CD14-positive monocyte (primary cell): ENCODE data around the gene GCGR. TPM values are rescaled to one million over a fixed set of nuclear protein-coding genes. Genes with fewer than 3 reads are reported as not detected.
A peak's percentile ranks its signal among the peaks of the same experiment; 100 is the strongest.

Experiments used
- DNase-seq, 3 donors: peaks; one replicate each; pipeline ENCODE4 v3.0.0-alpha.2; 2011 to 2022
- H2AFZ ChIP-seq: 2 replicates; pipeline ENCODE4 v1.6.0; 2012; ENCODE audit warnings: mild to moderate bottlenecking, low read depth, low read length, inconsistent platforms; ENCODE audit not compliant: insufficient read depth, poor library complexity, severe bottlenecking
- H3K27ac ChIP-seq, 2 donors: 1 replicate in 1 of 2; 2 replicates in 1 of 2; pipeline ENCODE4 v1.5.1; 2012 to 2013; ENCODE audit warnings: low read length in 2 of 2, control low read depth in 1 of 2, inconsistent platforms in 1 of 2, low read depth in 1 of 2, mild to moderate bottlenecking in 1 of 2
- H3K27me3 ChIP-seq, 2 donors: one replicate each; pipeline versions ENCODE4 v1.6.0 to v1.6.1; 2011 to 2013; ENCODE audit warnings: low read length in 2 of 2; ENCODE audit not compliant: control insufficient read depth in 2 of 2, insufficient read depth in 2 of 2
- H3K36me3 ChIP-seq, 2 donors: replicated peaks in 1 of 2; 1 replicate in 1 of 2; 2 replicates in 1 of 2; pipeline versions ENCODE4 v1.5.1 to v1.6.1; 2012 to 2013; ENCODE audit warnings: low read length in 2 of 2, control low read depth in 1 of 2, inconsistent platforms in 1 of 2, mild to moderate bottlenecking in 1 of 2; ENCODE audit not compliant: insufficient read depth in 2 of 2, control insufficient read depth in 1 of 2
- H3K4me1 ChIP-seq, 2 donors: 1 replicate in 1 of 2; 2 replicates in 1 of 2; pipeline versions ENCODE4 v1.5.1 to v1.6.1; 2012 to 2013; ENCODE audit warnings: low read length in 2 of 2, control low read depth in 1 of 2, inconsistent platforms in 1 of 2, mild to moderate bottlenecking in 1 of 2, moderate library complexity in 1 of 2; ENCODE audit not compliant: insufficient read depth in 2 of 2, control insufficient read depth in 1 of 2
- H3K4me2 ChIP-seq: replicated peaks from 2 replicates; pipeline ENCODE3; 2012; ENCODE audit warnings: low read length, moderate library complexity, mild to moderate bottlenecking; ENCODE audit not compliant: poor library complexity, severe bottlenecking; ENCODE audit errors: extremely low read depth
- H3K4me3 ChIP-seq, 3 experiments: fragments of 200-600 bp in 1 of 3; sonication (generic) in 1 of 3; replicated peaks in 1 of 3; 1 replicate in 2 of 3; 2 replicates in 1 of 3; pipeline ENCODE4 v1.5.1; 2011 to 2013; ENCODE audit warnings: low read length in 3 of 3, mild to moderate bottlenecking in 3 of 3, control low read depth in 2 of 3, low read depth in 2 of 3, inconsistent platforms in 1 of 3, moderate library complexity in 1 of 3
- H3K79me2 ChIP-seq: 2 replicates; pipeline ENCODE4 v1.6.0; 2012; ENCODE audit warnings: mild to moderate bottlenecking, control low read depth, inconsistent platforms, low read length, moderate library complexity; ENCODE audit not compliant: insufficient read depth
- H3K9ac ChIP-seq: 2 replicates; pipeline ENCODE4 v1.6.0; 2017; ENCODE audit warnings: low read length, mild to moderate bottlenecking; ENCODE audit not compliant: insufficient read depth, poor library complexity, severe bottlenecking
- H3K9me3 ChIP-seq, 2 donors: replicated peaks in 1 of 2; 1 replicate in 1 of 2; 2 replicates in 1 of 2; pipeline versions ENCODE4 v1.5.1 to v1.6.1; 2012 to 2013; ENCODE audit warnings: low read length in 2 of 2, control low read depth in 1 of 2; ENCODE audit not compliant: control insufficient read depth in 1 of 2, insufficient read depth in 1 of 2
- H4K20me1 ChIP-seq: 2 replicates; pipeline ENCODE4 v1.6.0; 2012; ENCODE audit warnings: mild to moderate bottlenecking, low read length, control low read depth, moderate library complexity; ENCODE audit not compliant: insufficient read depth
- H3K27ac Mint-ChIP-seq, 7 donors: one replicate each; pipeline ENCODE4 v1.8.0; 2020; ENCODE audit warnings: mild to moderate bottlenecking in 7 of 7, mixed read lengths in 7 of 7, moderate library complexity in 6 of 7, inconsistent platforms in 2 of 7
- H3K27me3 Mint-ChIP-seq, 3 donors: one replicate each; pipeline ENCODE4 v1.8.0; 2021 to 2022; ENCODE audit warnings: low read depth in 3 of 3, mild to moderate bottlenecking in 3 of 3, mixed read lengths in 3 of 3, moderate library complexity in 3 of 3, inconsistent platforms in 1 of 3
- H3K36me3 Mint-ChIP-seq, 2 donors: one replicate each; pipeline ENCODE4 v1.8.0; 2020; ENCODE audit warnings: mixed read lengths in 2 of 2, inconsistent platforms in 1 of 2, mild to moderate bottlenecking in 1 of 2
- H3K4me1 Mint-ChIP-seq: one replicate; pipeline ENCODE4 v1.8.0; 2020; ENCODE audit warnings: mild to moderate bottlenecking, mixed read lengths
- H3K4me3 Mint-ChIP-seq, 2 donors: one replicate each; pipeline ENCODE4 v1.8.0; 2020; ENCODE audit warnings: mild to moderate bottlenecking in 2 of 2, mixed read lengths in 2 of 2, moderate library complexity in 1 of 2
- H3K9me3 Mint-ChIP-seq, 7 donors: one replicate each; pipeline ENCODE4 v1.8.0; 2020 to 2022; ENCODE audit warnings: mixed read lengths in 7 of 7, mild to moderate bottlenecking in 6 of 7, moderate library complexity in 6 of 7, inconsistent platforms in 2 of 7
- CTCF ChIP-seq: fragments of 200-600 bp; IDR thresholded peaks from one replicate; pipeline ENCODE4 v1.8.0; 2022; ENCODE audit warnings: antibody characterized with exemption, mild to moderate bottlenecking
- WGBS: methylation state at CpG from one replicate; pipeline ENCODE4 v1.1.5; 2013; ENCODE audit warnings: missing lambda C conversion rate; ENCODE audit not compliant: insufficient coverage; 5-methylcytosine and 5-hydroxymethylcytosine counted together
- intact Hi-C, 2 donors: fragments of 100-400 bp; cut with micrococcal nuclease; formaldehyde crosslinking; loops; one replicate each; pipeline versions ENCODE4 v1.15.0 to v1.15.1; 2023
- polyA plus RNA-seq, 3 donors: library from polyadenylated mRNA; depleted of rRNA in 1 of 3; unstranded in 2 of 3; stranded (reverse) in 1 of 3; fragments of 300-500 nt in 2 of 3; fragments of >200 nt in 1 of 3; fragmentation: Illumina TruSeq in 2 of 3; gene quantifications; 1 replicate in 2 of 3; 2 replicates in 1 of 3; pipeline ENCODE4 v1.2.3, GENCODE V29; 2012 to 2021

Gene GCGR
- polyA plus RNA-seq, 3 donors, result not detected

DNA sequence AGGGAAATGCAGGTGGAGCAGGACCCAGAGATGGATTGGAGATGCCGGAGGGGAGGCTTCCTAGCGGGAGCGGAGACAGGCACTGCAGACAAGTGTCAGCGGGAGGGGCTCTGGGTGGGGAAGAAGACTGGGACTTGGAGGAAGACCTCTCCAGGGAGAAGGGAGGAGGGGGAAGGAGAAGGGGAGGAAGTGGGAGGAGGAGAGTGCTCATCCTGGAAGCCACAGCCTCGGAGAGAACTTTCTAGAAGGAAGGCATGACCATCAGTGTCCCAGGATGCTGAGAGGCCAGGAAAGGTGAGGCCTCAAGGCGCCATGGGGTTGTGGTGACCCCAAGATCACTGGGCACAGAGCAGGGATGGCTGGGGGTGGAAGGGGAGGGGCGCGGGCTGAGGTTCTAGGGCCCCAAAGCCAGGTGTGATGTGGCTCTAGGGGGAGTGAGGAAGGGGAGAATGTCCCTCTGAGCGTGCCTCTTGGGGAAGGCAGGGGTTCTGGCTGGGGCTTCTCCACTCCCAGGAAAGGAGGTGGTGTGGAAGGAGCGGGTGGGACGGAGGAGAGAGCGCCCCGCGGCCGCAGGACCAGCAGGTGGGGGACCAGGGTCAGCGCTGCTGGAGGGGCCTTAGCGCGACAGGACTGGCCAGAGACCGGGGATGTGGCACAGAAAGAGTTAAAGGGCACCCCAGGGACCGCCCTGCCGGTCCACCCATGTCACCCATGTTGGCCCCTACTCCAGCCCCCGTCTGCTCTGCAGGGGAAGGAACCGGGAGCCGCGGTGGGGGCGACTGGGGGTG, 900 bp upstream of the GCGR start:
- no peaks in the 10 kb centered on the region for H3K36me3 Mint-ChIP-seq
- no peak overlapping the region for H3K27ac ChIP-seq
- H4K20me1 ChIP-seq, result no peaks in the 10 kb centered on the region
- H3K9ac ChIP-seq, result no peak overlapping the region
- no peak overlapping the region for H2AFZ ChIP-seq
- H3K79me2 ChIP-seq, result no peaks in the 10 kb centered on the region
- H3K4me3 Mint-ChIP-seq, result peak overlapping the region in 1 of 2 donors; percentile 75
- no peak for TF ChIP-seq CTCF
- no peak overlapping the region for H3K4me2 ChIP-seq
- peaks cover 53 to 85% (median 73%) of the 10 kb centered on the region in 3 donors for H3K27me3 Mint-ChIP-seq
- no peak for DNase-seq
- H3K4me3 ChIP-seq, result no peak overlapping the region
- H3K27me3 ChIP-seq, result peaks cover 15 to 73% of the 10 kb centered on the region in 2 donors
- 36% methylated on average over 18 of the region's 26 CpGs for WGBS
- peak overlapping the region in 1 of 7 donors; percentile 77 for H3K27ac Mint-ChIP-seq
- no peaks in the 10 kb centered on the region for H3K4me1 ChIP-seq
- H3K36me3 ChIP-seq, result no peaks in the 10 kb centered on the region
- peaks cover 0 to 24% (median 10%) of the 10 kb centered on the region in 7 donors for H3K9me3 Mint-ChIP-seq
- no peaks in the 10 kb centered on the region for H3K4me1 Mint-ChIP-seq
- peaks cover 4 to 11% of the 10 kb centered on the region in 2 donors for H3K9me3 ChIP-seq
- intact Hi-C loops, result no loop called here

DNA sequence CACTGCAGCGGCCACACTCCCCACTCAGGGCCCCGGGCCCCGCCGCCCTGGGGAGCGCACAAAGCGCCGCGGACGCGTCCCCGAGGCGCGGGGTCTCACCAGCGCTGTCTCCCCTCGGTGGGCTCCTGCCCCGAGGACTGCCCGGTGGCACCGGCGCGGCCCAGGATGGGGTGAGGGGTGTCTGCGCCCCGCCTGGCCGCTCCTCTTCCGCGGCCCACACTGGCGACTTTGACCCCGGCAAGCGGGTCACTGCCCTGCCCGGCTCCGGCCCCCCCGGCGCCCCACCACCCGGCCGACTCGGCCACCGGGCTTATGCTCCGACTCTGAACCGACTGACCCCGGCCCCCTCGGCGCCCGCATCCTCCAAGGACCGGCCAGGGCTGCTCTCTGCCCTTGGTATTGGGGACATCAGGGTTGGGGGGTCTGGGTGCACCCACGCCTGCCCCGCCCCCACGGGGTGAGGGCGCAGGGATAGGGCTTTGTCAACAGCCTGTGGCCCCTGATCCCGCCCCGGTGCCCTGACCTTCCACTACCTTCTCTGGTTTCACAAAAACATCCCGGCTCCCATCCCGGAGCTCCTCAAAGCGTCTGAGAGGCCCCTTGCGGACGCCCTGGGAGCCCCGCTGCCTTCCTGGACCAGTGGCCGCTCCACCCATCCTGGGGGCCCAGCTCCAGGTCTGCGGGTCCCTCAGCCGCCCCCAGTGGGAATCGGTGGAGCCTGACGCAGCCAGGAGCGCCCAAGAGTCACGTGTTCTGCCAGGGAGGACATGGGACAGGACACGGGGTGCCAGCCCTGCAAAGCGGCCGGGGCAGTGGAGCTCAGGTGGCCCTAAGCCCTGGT, 829 bp downstream of the GCGR start:
- H3K4me1 ChIP-seq, result no peaks in the 10 kb centered on the region
- H3K36me3 ChIP-seq, result no peaks in the 10 kb centered on the region
- H3K27me3 ChIP-seq, result peaks cover 15 to 80% of the 10 kb centered on the region in 2 donors
- no peak overlapping the region for H3K4me3 ChIP-seq
- peaks cover 0 to 14% (median 8%) of the 10 kb centered on the region in 7 donors for H3K9me3 Mint-ChIP-seq
- no peak overlapping the region for H3K9ac ChIP-seq
- H3K27ac Mint-ChIP-seq, result no peak overlapping the region
- H3K36me3 Mint-ChIP-seq, result no peaks in the 10 kb centered on the region
- no peaks in the 10 kb centered on the region for H3K4me1 Mint-ChIP-seq
- intact Hi-C loops, result no loop called here
- peak overlapping the region in 1 of 2 donors; percentile 73 for H3K4me3 Mint-ChIP-seq
- H3K27me3 Mint-ChIP-seq, result peaks cover 53 to 93% (median 76%) of the 10 kb centered on the region in 3 donors
- H3K79me2 ChIP-seq, result no peaks in the 10 kb centered on the region
- H3K4me2 ChIP-seq, result no peak overlapping the region
- no peak overlapping the region for H3K27ac ChIP-seq
- no peaks in the 10 kb centered on the region for H4K20me1 ChIP-seq
- no peak for TF ChIP-seq CTCF
- H2AFZ ChIP-seq, result no peak overlapping the region
- H3K9me3 ChIP-seq, result peaks cover 4 to 11% of the 10 kb centered on the region in 2 donors
- DNase-seq, result no peak
- 5% methylated on average over 55 of the region's 65 CpGs for WGBS
